GM23338 (cell line): ENCODE results near the gene RNF135. TPM values are rescaled to one million over a fixed set of nuclear protein-coding genes. Genes with fewer than 3 reads are reported as not detected.
"Not testable (repeated sequence)": the region's sequence is repeated elsewhere in the genome, so short reads cannot be mapped to it uniquely, and the experiment has no call there.

Source experiments
- ATAC-seq: fragments of 200-7000 bp; cut with Tn5 transposase; 3 replicates; pipeline ENCODE4 v1.9.1; 2020
- DNase-seq: peaks from one replicate; pipeline ENCODE4 v3.0.0-alpha.2; 2015; ENCODE audit warnings: low spot score
- H2AFZ ChIP-seq: fragments of 200-600 bp; sonication (generic); 2 replicates; pipeline ENCODE4 v1.8.0; 2016; ENCODE audit warnings: antibody characterized with exemption, mild to moderate bottlenecking, moderate library complexity
- H3F3A ChIP-seq: fragments of 200-600 bp; sonication (generic); replicated peaks from 2 replicates; pipeline ENCODE4 v1.8.0; 2017; ENCODE audit warnings: antibody characterized with exemption, mixed run types, low read depth
- H3K27ac ChIP-seq: fragments of 200-600 bp; sonication (generic); 2 replicates; pipeline ENCODE4 v1.6.1; 2016; ENCODE audit warnings: low read depth
- H3K27me3 ChIP-seq: fragments of 200-600 bp; sonication (generic); 2 replicates; pipeline ENCODE4 v1.8.0; 2016; ENCODE audit warnings: mild to moderate bottlenecking, mixed run types, moderate library complexity; ENCODE audit not compliant: insufficient read depth
- H3K36me3 ChIP-seq: fragments of 200-600 bp; sonication (generic); 2 replicates; pipeline ENCODE4 v1.8.0; 2016; ENCODE audit warnings: mild to moderate bottlenecking; ENCODE audit not compliant: insufficient read depth
- H3K4me1 ChIP-seq: fragments of 200-600 bp; sonication (generic); 2 replicates; pipeline ENCODE4 v1.8.0; 2016; ENCODE audit warnings: mild to moderate bottlenecking, moderate library complexity; ENCODE audit not compliant: insufficient read depth
- H3K4me2 ChIP-seq: fragments of 200-600 bp; sonication (generic); 2 replicates; pipeline ENCODE4 v1.7.1; 2017; ENCODE audit warnings: mixed run types
- H3K4me3 ChIP-seq: fragments of 200-600 bp; sonication (generic); 2 replicates; pipeline ENCODE4 v1.6.1; 2016; ENCODE audit warnings: mixed run types
- H3K79me2 ChIP-seq: fragments of 200-600 bp; sonication (generic); replicated peaks from 2 replicates; pipeline ENCODE4 v1.8.0; 2017; ENCODE audit warnings: mild to moderate bottlenecking; ENCODE audit not compliant: insufficient read depth
- H3K9me2 ChIP-seq: fragments of 200-600 bp; sonication (generic); 2 replicates; pipeline ENCODE4 v1.8.0; 2017; ENCODE audit not compliant: insufficient read depth
- H4K20me1 ChIP-seq: fragments of 200-600 bp; sonication (generic); replicated peaks from 2 replicates; pipeline ENCODE4 v1.8.0; 2017; ENCODE audit warnings: mild to moderate bottlenecking; ENCODE audit not compliant: insufficient read depth
- H3K27ac Mint-ChIP-seq: 2 replicates; pipeline ENCODE4 v1.8.0; 2020; ENCODE audit warnings: inconsistent platforms, mild to moderate bottlenecking, moderate library complexity, mixed read lengths
- H3K27me3 Mint-ChIP-seq: 3 replicates; pipeline ENCODE4 v1.8.0; 2022; ENCODE audit warnings: low read depth, mild to moderate bottlenecking, moderate library complexity, mixed read lengths, inconsistent platforms; ENCODE audit not compliant: insufficient read depth, poor library complexity
- H3K36me3 Mint-ChIP-seq: 3 replicates; pipeline ENCODE4 v1.8.0; 2021; ENCODE audit warnings: low read depth, mild to moderate bottlenecking, inconsistent platforms, moderate library complexity, mixed read lengths
- H3K4me1 Mint-ChIP-seq: 3 replicates; pipeline ENCODE4 v1.8.0; 2020; ENCODE audit warnings: mild to moderate bottlenecking, inconsistent platforms, mixed read lengths
- H3K4me3 Mint-ChIP-seq: 3 replicates; pipeline ENCODE4 v1.8.0; 2021; ENCODE audit warnings: moderate library complexity, mild to moderate bottlenecking, inconsistent platforms, mixed read lengths
- H3K9me3 Mint-ChIP-seq: 3 replicates; pipeline ENCODE4 v1.8.0; 2020; ENCODE audit warnings: moderate library complexity, mild to moderate bottlenecking, inconsistent platforms, mixed read lengths
- CREB1 ChIP-seq: fragments of 250-450 bp; sonication (Bioruptor Pico); IDR thresholded peaks from 2 replicates; pipeline ENCODE4 v1.5.0; 2020; ENCODE audit warnings: low read depth, mild to moderate bottlenecking, moderate library complexity
- ETS1 ChIP-seq: IDR thresholded peaks from 2 replicates; pipeline ENCODE4 v1.6.1; 2016; ENCODE audit warnings: antibody characterized with exemption
- EZH2 ChIP-seq: fragments of 200-600 bp; sonication (generic); IDR thresholded peaks from one replicate; pipeline ENCODE4 v1.8.0; 2017; ENCODE audit warnings: antibody characterized with exemption, mild to moderate bottlenecking, low read depth; ENCODE audit not compliant: unreplicated experiment
- EZH2phosphoT487 ChIP-seq: fragments of 200-600 bp; sonication (generic); IDR thresholded peaks from one replicate; pipeline ENCODE4 v1.8.1; 2018; ENCODE audit warnings: antibody characterized with exemption; ENCODE audit not compliant: unreplicated experiment
- JUNB ChIP-seq: IDR thresholded peaks from one replicate; pipeline ENCODE4 v1.6.1; 2016; ENCODE audit warnings: antibody characterized with exemption; ENCODE audit not compliant: unreplicated experiment
- NANOG ChIP-seq: IDR thresholded peaks from 2 replicates; pipeline ENCODE4 v1.6.1; 2016; ENCODE audit warnings: antibody characterized with exemption, borderline replicate concordance
- POLR2AphosphoS5 ChIP-seq: IDR thresholded peaks from 2 replicates; pipeline ENCODE4 v1.6.1; 2016; ENCODE audit warnings: antibody characterized with exemption, low read depth
- REST ChIP-seq: IDR thresholded peaks from one replicate; pipeline ENCODE4 v1.6.1; 2018; ENCODE audit warnings: antibody characterized with exemption; ENCODE audit not compliant: unreplicated experiment
- STAT1 ChIP-seq: IDR thresholded peaks from one replicate; pipeline ENCODE4 v1.6.1; 2016; ENCODE audit warnings: antibody characterized with exemption; ENCODE audit not compliant: unreplicated experiment
- ZNF114 ChIP-seq: fragments of 250-450 bp; sonication (Bioruptor Pico); IDR thresholded peaks from 2 replicates; pipeline ENCODE4 v1.5.0; 2020; ENCODE audit warnings: mild to moderate bottlenecking, moderate library complexity
- ZNF331 ChIP-seq: fragments of 250-450 bp; sonication (Bioruptor Pico); IDR thresholded peaks from 2 replicates; pipeline ENCODE4 v1.5.0; 2020; ENCODE audit warnings: low read depth, mild to moderate bottlenecking, moderate library complexity
- polyA plus RNA-seq: library from polyadenylated mRNA; unstranded; fragments of >200 nt; fragmentation: Nextera tagmentation; extraction: Ambion mirVana; gene quantifications from 2 replicates; pipeline ENCODE4 v1.2.1, GENCODE V29; 2016
- total RNA-seq: library from RNA; depleted of rRNA; stranded (reverse); fragments of >200 nt; shearing (Covaris generic); gene quantifications from 2 replicates; pipeline ENCODE4 v1.2.3, GENCODE V29; 2014
- TF ChIP-seq, protein P1 (sequence below): fragments of 250-450 bp; sonication (Bioruptor Pico); IDR thresholded peaks from 2 replicates; pipeline ENCODE4 v1.5.0; 2020; ENCODE audit warnings: mild to moderate bottlenecking, moderate library complexity

The RNF135 gene
- total and polyA plus RNA-seq, 2 experiments from 2014 or later, result 9.4 to 9.8 TPM

DNA sequence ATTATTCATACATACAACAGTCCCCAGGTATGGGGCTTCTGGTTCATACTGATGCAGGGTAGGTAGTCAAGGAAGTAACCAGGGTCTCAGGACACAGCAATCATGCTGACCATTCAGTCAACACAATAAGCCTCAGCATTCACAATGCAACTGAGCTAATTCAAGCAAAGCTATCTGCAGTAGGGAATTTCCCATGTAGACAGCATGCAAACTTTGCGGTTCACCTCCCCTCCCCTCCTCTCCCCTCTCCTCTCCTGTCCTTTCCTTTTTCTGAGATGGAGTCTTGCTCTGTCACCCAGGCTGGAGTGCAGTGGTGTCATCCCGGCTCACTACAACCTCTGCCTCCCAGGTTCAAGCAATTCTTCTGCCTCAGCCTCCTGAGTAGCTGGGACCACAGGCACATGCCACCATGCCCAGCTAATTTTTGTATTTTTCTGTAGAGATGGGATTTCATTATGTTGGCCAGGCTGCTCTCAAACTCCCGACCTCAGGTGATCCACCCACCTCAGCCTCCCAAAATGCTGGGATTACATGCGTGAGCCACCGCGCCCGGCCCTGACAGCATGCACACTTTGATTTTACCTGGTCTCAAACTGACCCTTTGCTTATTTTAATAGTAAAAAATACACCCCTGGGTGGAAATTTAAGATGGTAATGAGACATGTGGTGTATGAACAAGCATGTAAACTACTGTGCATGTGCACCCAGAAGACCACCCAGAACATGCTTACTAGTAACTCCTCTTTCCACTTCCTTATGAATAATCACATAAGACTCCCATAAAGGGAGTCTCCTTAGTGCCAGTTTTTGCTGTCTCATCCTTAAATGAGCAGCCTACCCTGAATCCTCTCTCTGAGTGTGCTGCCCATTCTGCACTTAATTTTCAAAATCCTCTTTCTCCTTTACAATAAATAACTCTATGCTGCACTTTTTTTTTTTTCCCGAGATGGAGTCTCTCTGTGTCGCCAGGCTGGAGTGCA is 9.3 kb upstream of the RNF135 start:
- Histone ChIP-seq H3K79me2 (no peaks in the 10 kb centered on the region), H3K27me3 (no peaks in the 10 kb centered on the region), H3K36me3 (no peaks in the 10 kb centered on the region), H4K20me1 (no peaks in the 10 kb centered on the region), H2AFZ (peak overlapping the region; percentile 59; the same call in 1 of the 2 replicates), H3K4me1 (peaks cover 5% of the 10 kb centered on the region; the same call in 1 of the 2 replicates), H3K4me2 (no peak overlapping the region), H3F3A (no peaks in the 10 kb centered on the region), H3K27ac (no peak overlapping the region), H3K9me2 (no peaks in the 10 kb centered on the region), H3K4me3 (no peak overlapping the region)
- H3K27me3 Mint-ChIP-seq, result peaks cover 4% of the 10 kb centered on the region
- H3K27ac Mint-ChIP-seq, result 0 out of 2 replicates have a peak overlapping the region, but pooled peaks have one; percentile 21
- no peaks in the 10 kb centered on the region for H3K36me3 Mint-ChIP-seq
- no peak overlapping the region for H3K4me3 Mint-ChIP-seq
- no peak for TF ChIP-seq JUNB
- no peak for TF ChIP-seq POLR2AphosphoS5
- no peak for TF ChIP-seq EZH2phosphoT487
- no peak for TF ChIP-seq STAT1
- TF ChIP-seq REST, result no peak
- TF ChIP-seq ETS1, result no peak
- no peak for TF ChIP-seq ZNF331 (CRISPR knock-in tag)
- TF ChIP-seq ZNF114 (CRISPR knock-in tag), result no peak
- TF ChIP-seq EZH2, result no peak
- TF ChIP-seq, protein P1, sequence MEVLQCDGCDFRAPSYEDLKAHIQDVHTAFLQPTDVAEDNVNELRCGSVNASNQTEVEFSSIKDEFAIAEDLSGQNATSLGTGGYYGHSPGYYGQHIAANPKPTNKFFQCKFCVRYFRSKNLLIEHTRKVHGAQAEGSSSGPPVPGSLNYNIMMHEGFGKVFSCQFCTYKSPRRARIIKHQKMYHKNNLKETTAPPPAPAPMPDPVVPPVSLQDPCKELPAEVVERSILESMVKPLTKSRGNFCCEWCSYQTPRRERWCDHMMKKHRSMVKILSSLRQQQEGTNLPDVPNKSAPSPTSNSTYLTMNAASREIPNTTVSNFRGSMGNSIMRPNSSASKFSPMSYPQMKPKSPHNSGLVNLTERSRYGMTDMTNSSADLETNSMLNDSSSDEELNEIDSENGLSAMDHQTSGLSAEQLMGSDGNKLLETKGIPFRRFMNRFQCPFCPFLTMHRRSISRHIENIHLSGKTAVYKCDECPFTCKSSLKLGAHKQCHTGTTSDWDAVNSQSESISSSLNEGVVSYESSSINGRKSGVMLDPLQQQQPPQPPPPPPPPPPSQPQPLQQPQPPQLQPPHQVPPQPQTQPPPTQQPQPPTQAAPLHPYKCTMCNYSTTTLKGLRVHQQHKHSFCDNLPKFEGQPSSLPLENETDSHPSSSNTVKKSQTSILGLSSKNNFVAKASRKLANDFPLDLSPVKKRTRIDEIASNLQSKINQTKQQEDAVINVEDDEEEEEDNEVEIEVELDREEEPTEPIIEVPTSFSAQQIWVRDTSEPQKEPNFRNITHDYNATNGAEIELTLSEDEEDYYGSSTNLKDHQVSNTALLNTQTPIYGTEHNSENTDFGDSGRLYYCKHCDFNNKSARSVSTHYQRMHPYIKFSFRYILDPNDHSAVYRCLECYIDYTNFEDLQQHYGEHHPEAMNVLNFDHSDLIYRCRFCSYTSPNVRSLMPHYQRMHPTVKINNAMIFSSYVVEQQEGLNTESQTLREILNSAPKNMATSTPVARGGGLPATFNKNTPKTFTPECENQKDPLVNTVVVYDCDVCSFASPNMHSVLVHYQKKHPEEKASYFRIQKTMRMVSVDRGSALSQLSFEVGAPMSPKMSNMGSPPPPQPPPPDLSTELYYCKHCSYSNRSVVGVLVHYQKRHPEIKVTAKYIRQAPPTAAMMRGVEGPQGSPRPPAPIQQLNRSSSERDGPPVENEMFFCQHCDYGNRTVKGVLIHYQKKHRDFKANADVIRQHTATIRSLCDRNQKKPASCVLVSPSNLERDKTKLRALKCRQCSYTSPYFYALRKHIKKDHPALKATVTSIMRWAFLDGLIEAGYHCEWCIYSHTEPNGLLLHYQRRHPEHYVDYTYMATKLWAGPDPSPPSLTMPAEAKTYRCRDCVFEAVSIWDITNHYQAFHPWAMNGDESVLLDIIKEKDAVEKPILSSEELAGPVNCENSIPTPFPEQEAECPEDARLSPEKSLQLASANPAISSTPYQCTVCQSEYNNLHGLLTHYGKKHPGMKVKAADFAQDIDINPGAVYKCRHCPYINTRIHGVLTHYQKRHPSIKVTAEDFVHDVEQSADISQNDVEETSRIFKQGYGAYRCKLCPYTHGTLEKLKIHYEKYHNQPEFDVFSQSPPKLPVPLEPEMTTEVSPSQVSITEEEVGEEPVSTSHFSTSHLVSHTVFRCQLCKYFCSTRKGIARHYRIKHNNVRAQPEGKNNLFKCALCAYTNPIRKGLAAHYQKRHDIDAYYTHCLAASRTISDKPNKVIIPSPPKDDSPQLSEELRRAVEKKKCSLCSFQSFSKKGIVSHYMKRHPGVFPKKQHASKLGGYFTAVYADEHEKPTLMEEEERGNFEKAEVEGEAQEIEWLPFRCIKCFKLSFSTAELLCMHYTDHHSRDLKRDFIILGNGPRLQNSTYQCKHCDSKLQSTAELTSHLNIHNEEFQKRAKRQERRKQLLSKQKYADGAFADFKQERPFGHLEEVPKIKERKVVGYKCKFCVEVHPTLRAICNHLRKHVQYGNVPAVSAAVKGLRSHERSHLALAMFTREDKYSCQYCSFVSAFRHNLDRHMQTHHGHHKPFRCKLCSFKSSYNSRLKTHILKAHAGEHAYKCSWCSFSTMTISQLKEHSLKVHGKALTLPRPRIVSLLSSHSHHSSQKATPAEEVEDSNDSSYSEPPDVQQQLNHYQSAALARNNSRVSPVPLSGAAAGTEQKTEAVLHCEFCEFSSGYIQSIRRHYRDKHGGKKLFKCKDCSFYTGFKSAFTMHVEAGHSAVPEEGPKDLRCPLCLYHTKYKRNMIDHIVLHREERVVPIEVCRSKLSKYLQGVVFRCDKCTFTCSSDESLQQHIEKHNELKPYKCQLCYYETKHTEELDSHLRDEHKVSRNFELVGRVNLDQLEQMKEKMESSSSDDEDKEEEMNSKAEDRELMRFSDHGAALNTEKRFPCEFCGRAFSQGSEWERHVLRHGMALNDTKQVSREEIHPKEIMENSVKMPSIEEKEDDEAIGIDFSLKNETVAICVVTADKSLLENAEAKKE (CRISPR knock-in tag), result no peak
- no peak for TF ChIP-seq CREB1
- TF ChIP-seq NANOG, result no peak
- peaks cover 12% of the 10 kb centered on the region; the same call in 2 of the 3 replicates for H3K4me1 Mint-ChIP-seq
- no peaks in the 10 kb centered on the region for H3K9me3 Mint-ChIP-seq
- DNase-seq (peak; percentile 17), ATAC-seq (peak; percentile 54)

DNA sequence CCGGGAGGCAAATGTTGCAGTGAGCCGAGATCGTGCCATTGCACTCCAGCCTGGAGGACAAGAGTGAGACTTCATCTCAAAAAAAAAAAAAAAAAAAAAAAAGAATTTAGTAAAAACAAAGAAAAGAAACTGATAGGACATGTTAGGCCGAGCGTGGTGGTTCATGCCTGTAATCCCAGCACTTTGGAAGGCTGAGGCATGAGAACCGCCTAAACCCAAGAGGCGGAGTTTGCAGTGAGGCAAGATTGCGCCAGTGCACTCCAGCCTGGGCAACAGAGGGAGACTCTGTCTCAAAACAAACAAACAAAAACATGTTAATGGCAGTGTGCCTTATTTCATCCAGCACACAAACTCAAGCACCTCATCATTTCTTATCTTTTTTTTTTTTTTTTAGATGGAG is 6.5 kb upstream of the RNF135 start:
- not testable (repeated sequence) for H3K9me3 Mint-ChIP-seq

More for the DNA sequence above, 6.5 kb upstream of the RNF135 start:
- H3K36me3 Mint-ChIP-seq, H3K4me1 Mint-ChIP-seq, H3K4me1 ChIP-seq, H3K27me3 ChIP-seq, DNase-seq, ATAC-seq, H3K4me2 ChIP-seq, H2AFZ ChIP-seq, H3K27ac ChIP-seq, H3K79me2 ChIP-seq, H3K4me3 ChIP-seq, H3K4me3 Mint-ChIP-seq, H3K9me2 ChIP-seq, H3F3A ChIP-seq, H3K36me3 ChIP-seq, H3K27me3 Mint-ChIP-seq, H3K27ac Mint-ChIP-seq, H4K20me1 ChIP-seq: not testable (repeated sequence)
